Kidney (tissue), 14 donors: Measurements from ENCODE around the gene RUNX1. TPM values are rescaled to one million over a fixed set of nuclear protein-coding genes. Genes with fewer than 3 reads are reported as not detected.

Experiments
- DNase-seq, 5 donors: peaks; one replicate each; pipeline ENCODE4 v3.0.0-alpha.2; 2013 to 2020
- FAIRE-seq: peaks from 2 replicates; lab custom pipeline; 2012; peaks lifted over from hg19 to GRCh38; lab: Jason Lieb, UNC
- H3K27ac ChIP-seq, 2 donors: one replicate each; pipeline ENCODE4 v1.7.0; 2013; ENCODE audit warnings: low read depth in 2 of 2, low read length in 2 of 2, inconsistent platforms in 1 of 2
- H3K27me3 ChIP-seq: one replicate; pipeline ENCODE4 v1.7.1; 2013; ENCODE audit warnings: low read length, inconsistent platforms; ENCODE audit not compliant: control insufficient read depth, insufficient read depth
- H3K36me3 ChIP-seq, 3 donors: one replicate each; pipeline versions ENCODE4 v1.7.0 to v1.7.1; 2013; ENCODE audit warnings: low read length in 3 of 3, control low read depth in 1 of 3, inconsistent platforms in 1 of 3; ENCODE audit not compliant: insufficient read depth in 3 of 3, control insufficient read depth in 2 of 3
- H3K4me1 ChIP-seq, 3 donors: one replicate each; pipeline versions ENCODE4 v1.7.0 to v1.7.1; 2013; ENCODE audit warnings: low read length in 3 of 3, inconsistent platforms in 1 of 3, low read depth in 1 of 3; ENCODE audit not compliant: control insufficient read depth in 2 of 3, insufficient read depth in 2 of 3
- H3K4me3 ChIP-seq, 3 donors: one replicate each; pipeline versions ENCODE4 v1.7.0 to v1.8.1; 2013; ENCODE audit warnings: low read length in 3 of 3, control low read depth in 1 of 3, inconsistent platforms in 1 of 3
- H3K9ac ChIP-seq, 3 donors: one replicate each; pipeline versions ENCODE4 v1.7.0 to v1.7.1; 2013; ENCODE audit warnings: low read length in 3 of 3, control low read depth in 1 of 3, inconsistent platforms in 1 of 3
- H3K9me3 ChIP-seq, 3 donors: one replicate each; pipeline versions ENCODE4 v1.7.0 to v1.7.1; 2013; ENCODE audit warnings: low read length in 3 of 3, control low read depth in 1 of 3, inconsistent platforms in 1 of 3; ENCODE audit not compliant: control insufficient read depth in 2 of 3, insufficient read depth in 1 of 3
- CTCF ChIP-seq: IDR thresholded peaks from 3 replicates; pipeline ENCODE4 v1.5.1; 2012; ENCODE audit warnings: mild to moderate bottlenecking, moderate library complexity, borderline replicate concordance; ENCODE audit not compliant: insufficient read depth; ENCODE audit errors: extremely low read depth
- intact Hi-C: fragments of 100-400 bp; cut with DNase I; formaldehyde crosslinking; loops from one replicate; pipeline ENCODE4 v1.11.1; 2022
- polyA plus RNA-seq: library from polyadenylated mRNA; stranded (reverse); fragments of 350-450 nt; fragmentation: Illumina TruSeq; extraction: RNeasy Lipid Tissue Mini Kit (QIAGEN cat#74804); gene quantifications from one replicate; pipeline ENCODE4 v1.2.3, GENCODE V29; 2014; ENCODE audit warnings: low read depth, low replicate concordance; ENCODE audit not compliant: insufficient read depth
- total RNA-seq: library from RNA; stranded (reverse); fragmentation: NEBNext Ultra II Directional; extraction: Animal tissue kit (Norgen Biotek cat#: 25700); gene quantifications from one replicate; pipeline ENCODE4 v1.2.1, GENCODE V29; 2021
- donor health status: control.
- donor health status: control.
- donor health status: control.
- donor health status: control.
- donor health status: control.
- donor health status: DM: yes; HTN: yes; CAD: no.
- donor health status: Normal renal cell carcinoma (clear cell type).

The RUNX1 gene
- total and polyA plus RNA-seq, 2 donors from 2014 or later, result 1.3 to 58.0 TPM

GRCh38 chr21:34815831-34816705 lies 233.0 kb downstream of the RUNX1 start:
- no peaks in the 10 kb centered on the region for H3K36me3 ChIP-seq
- H3K27me3 ChIP-seq, result no peaks in the 10 kb centered on the region
- H3K9me3 ChIP-seq, result no peaks in the 10 kb centered on the region
- H3K27ac ChIP-seq, result no peak overlapping the region
- no peak for TF ChIP-seq CTCF
- no peak for DNase-seq
- no peaks in the 10 kb centered on the region for H3K4me1 ChIP-seq
- intact Hi-C loops, result no loop called here
- H3K4me3 ChIP-seq, result no peak overlapping the region
- FAIRE-seq, result no peak
- no peak overlapping the region for H3K9ac ChIP-seq

DNA sequence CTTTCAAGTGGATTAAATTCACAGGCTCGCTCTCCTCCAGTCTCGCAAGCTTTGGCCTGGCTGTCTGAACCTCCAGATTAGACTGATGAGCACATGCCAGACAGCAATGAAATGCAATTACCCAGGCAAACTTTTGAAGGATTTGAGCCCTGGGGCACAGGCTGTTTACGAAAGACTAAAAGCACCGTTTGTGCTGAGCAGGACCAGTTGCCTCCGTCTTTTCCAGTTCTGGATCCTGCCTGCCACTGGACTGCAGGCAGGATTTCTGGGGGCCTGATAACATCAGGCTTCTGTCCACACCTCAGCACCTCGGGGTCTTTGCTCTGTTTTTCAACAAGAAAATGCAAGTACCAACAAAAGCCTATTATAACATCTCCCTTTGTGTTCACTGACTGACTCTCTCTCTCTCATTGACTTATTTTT lies 234.6 kb downstream of the RUNX1 start:
- no peak for TF ChIP-seq CTCF
- no peaks in the 10 kb centered on the region for H3K36me3 ChIP-seq
- no peak overlapping the region for H3K4me3 ChIP-seq
- intact Hi-C loops, result no loop called here
- FAIRE-seq, result no peak
- H3K9ac ChIP-seq, result no peak overlapping the region
- H3K9me3 ChIP-seq, result no peaks in the 10 kb centered on the region
- H3K27ac ChIP-seq, result no peak overlapping the region
- no peaks in the 10 kb centered on the region for H3K27me3 ChIP-seq
- no peak for DNase-seq
- no peaks in the 10 kb centered on the region for H3K4me1 ChIP-seq

GRCh38 chr21:34813266-34813894 lies 235.7 kb downstream of the RUNX1 start:
- intact Hi-C loops, result no loop called here
- no peak for TF ChIP-seq CTCF
- Histone ChIP-seq H3K9me3 (no peaks in the 10 kb centered on the region), H3K27ac (no peak overlapping the region), H3K27me3 (no peaks in the 10 kb centered on the region), H3K4me3 (no peak overlapping the region), H3K9ac (no peak overlapping the region), H3K4me1 (no peaks in the 10 kb centered on the region), H3K36me3 (no peaks in the 10 kb centered on the region)
- FAIRE-seq (no peak), DNase-seq (no peak)
